Astrocyte (in vitro differentiated cells and primary cell): ENCODE results near the gene STKLD1.

Experiments used
- EZH2 ChIP-seq: IDR thresholded peaks from 2 replicates; pipeline ENCODE4 v1.6.1; 2012; ENCODE audit warnings: mild to moderate bottlenecking, low read length, inconsistent platforms; ENCODE audit not compliant: insufficient read depth
- TF ChIP-seq, protein P1 (sequence below): IDR thresholded peaks from 2 replicates; pipeline ENCODE4 v1.5.1; 2011; ENCODE audit warnings: low read depth, mild to moderate bottlenecking, inconsistent platforms, low read length, moderate library complexity; ENCODE audit not compliant: insufficient read depth

DNA sequence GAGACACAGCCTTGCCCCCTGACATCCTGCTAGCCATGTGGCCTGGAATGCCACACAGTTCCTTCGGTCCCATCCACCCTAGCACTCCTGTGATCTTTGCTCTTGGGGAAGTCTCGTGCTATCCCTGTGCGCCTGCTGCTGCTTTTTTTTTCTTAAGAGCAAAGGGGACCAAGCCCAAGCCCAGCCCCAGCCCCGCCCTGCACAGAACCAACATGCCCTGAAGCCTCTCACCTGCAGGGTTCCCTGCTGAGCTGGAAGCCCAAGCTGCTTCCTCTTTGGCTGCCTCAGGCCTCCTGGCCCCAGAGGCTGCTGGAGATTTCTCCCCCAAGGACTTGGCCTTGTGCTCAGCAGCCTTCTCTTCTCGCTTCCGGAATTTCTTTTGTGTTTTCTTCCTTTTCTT is 42.0 kb upstream of the STKLD1 start:
- TF ChIP-seq, protein P1, sequence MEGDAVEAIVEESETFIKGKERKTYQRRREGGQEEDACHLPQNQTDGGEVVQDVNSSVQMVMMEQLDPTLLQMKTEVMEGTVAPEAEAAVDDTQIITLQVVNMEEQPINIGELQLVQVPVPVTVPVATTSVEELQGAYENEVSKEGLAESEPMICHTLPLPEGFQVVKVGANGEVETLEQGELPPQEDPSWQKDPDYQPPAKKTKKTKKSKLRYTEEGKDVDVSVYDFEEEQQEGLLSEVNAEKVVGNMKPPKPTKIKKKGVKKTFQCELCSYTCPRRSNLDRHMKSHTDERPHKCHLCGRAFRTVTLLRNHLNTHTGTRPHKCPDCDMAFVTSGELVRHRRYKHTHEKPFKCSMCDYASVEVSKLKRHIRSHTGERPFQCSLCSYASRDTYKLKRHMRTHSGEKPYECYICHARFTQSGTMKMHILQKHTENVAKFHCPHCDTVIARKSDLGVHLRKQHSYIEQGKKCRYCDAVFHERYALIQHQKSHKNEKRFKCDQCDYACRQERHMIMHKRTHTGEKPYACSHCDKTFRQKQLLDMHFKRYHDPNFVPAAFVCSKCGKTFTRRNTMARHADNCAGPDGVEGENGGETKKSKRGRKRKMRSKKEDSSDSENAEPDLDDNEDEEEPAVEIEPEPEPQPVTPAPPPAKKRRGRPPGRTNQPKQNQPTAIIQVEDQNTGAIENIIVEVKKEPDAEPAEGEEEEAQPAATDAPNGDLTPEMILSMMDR, result no peak
- no peak for TF ChIP-seq EZH2
